Skeletal muscle cell (primary cell): ENCODE data around the gene CACNB4.
"Not testable (repeated sequence)": the region's sequence is repeated elsewhere in the genome, so short reads cannot be mapped to it uniquely, and the experiment has no call there.

Source experiments
- DNase-seq: peaks from one replicate; pipeline ENCODE4 v3.0.0-alpha.2; 2010; ENCODE audit warnings: low read depth
- H3K4me3 ChIP-seq: 2 replicates; pipeline ENCODE4 v1.5.1; 2011; ENCODE audit warnings: low read depth, mild to moderate bottlenecking, control low read depth, low read length, moderate library complexity

Gene CACNB4

GRCh38 chr2:151961558-151961957, 137.3 kb downstream of the CACNB4 start:
- no peak for DNase-seq
- H3K4me3 ChIP-seq, result no peak overlapping the region

- H3K4me3 ChIP-seq, result no peak overlapping the region
- DNase-seq, result no peak
Observed at GRCh38 chr2:151959238-151959637, 139.6 kb downstream of the CACNB4 start.

GRCh38 chr2:151953467-151953866, 145.4 kb downstream of the CACNB4 start:
- H3K4me3 ChIP-seq, result no peak overlapping the region
- DNase-seq, result no peak

- H3K4me3 ChIP-seq, result no peak overlapping the region
- DNase-seq, result no peak
Observed at GRCh38 chr2:151952691-151953456, 146.0 kb downstream of the CACNB4 start.

DNA sequence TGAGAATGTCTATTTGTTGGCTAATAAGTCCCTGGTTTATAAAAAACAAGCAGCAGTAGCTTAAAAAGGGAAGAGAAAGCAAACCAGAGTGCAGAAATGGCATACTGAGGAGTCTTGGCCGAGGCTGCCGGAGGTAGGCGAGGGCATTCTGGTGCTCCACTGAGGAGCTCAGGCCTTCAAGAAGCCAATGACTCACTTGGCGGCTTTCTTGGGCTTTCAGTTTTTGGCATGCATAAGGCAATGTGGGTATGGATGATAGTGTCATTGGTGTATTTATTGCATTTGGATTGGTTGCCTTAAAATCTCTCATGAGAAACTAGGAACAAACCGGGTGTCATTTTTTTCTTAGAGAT, 151.1 kb downstream of the CACNB4 start:
- DNase-seq, result no peak
- H3K4me3 ChIP-seq, result no peak overlapping the region

- H3K4me3 ChIP-seq, result no peak overlapping the region
- DNase-seq, result no peak
Observed at GRCh38 chr2:151946899-151947812, 151.7 kb downstream of the CACNB4 start.

- no peak for DNase-seq
- H3K4me3 ChIP-seq, result no peak overlapping the region
Observed at GRCh38 chr2:151946250-151946884, 152.5 kb downstream of the CACNB4 start.

DNA sequence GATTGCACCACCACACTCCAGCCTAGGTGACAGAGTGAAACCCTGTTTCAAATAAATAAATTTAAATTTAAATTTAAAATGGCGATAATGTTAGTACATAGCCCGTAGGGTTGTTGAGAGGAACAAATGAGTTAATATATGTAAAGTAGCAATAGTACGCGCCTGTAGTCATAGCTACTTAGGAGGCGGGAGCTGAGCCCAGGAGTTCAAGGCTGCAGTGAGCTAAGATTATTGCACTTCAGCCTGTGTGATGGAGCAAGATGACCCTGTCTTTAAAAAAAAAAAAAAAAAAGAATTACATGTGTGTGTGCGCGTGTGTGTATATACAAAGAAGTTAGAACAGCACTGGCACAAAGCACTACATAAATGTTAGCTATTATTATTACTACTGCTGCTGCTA, 153.2 kb downstream of the CACNB4 start:
- DNase-seq, result no peak
- no peak overlapping the region for H3K4me3 ChIP-seq

DNA sequence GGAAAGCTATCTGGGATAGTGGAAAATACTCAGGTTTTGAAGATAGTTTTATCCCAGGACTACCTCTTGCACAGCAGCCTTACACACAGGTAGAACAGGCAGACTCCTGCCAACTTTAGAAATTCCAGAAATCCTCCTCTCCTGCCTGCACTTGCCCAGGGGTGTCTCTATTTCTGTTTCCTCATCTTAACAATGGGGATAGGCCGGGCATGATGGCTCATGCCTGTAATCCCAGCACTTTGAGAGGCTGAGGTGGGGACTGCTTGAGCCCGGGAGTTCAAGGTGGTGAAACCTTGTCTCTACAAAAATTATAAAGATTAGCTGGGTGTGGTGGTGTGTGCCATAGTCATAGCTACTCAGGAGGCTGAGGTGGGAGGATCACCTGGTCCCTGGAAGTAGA, 153.7 kb downstream of the CACNB4 start:
- DNase-seq, result no peak
- H3K4me3 ChIP-seq, result no peak overlapping the region

DNA sequence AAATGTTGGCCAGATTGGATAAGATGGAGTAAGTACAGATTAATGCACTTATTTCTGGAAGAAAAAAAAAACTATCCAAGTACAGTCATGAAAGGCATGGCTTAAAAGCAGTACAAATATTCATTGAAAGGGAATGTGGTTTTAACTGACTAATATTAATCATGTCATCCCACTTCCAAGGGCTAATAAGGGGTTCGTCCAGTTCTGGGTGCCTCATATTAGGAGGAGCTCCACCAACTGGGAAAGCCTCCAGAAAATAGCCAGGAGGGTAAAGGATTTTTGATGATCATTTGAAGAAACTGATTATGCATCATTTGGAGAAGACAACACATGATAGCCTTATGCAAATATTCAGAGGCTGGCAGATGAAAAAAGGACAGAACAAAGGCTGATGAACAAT, 155.4 kb downstream of the CACNB4 start:
- no peak overlapping the region for H3K4me3 ChIP-seq
- no peak for DNase-seq

GRCh38 chr2:151942540-151943205, 156.2 kb downstream of the CACNB4 start:
- DNase-seq, H3K4me3 ChIP-seq: not testable (repeated sequence)

GRCh38 chr2:151937966-151938365, 160.9 kb downstream of the CACNB4 start:
- no peak for DNase-seq
- no peak overlapping the region for H3K4me3 ChIP-seq

- no peak overlapping the region for H3K4me3 ChIP-seq
- DNase-seq, result no peak
Observed at GRCh38 chr2:151936626-151937025, 162.2 kb downstream of the CACNB4 start.

- no peak for DNase-seq
- H3K4me3 ChIP-seq, result no peak overlapping the region
Observed at GRCh38 chr2:151933266-151933804, 165.5 kb downstream of the CACNB4 start.

DNA sequence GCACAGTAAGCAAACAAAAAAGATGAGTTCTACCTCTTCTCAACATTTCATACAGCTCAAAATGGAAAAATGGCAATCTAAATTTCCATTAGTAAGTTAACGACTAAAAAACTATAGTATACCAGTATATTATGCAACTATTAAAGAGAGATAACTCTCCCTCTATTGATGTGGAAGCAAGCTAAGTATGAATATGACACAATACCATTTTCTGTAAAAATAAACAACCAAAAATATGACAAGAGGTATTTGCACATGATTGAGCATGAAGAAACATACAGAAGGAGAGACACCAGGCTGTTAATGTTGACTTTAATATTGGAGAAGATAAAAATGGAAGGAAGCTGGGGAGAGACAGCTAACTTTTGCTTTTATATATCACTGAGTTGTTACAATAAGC, 167.1 kb downstream of the CACNB4 start:
- H3K4me3 ChIP-seq, result no peak overlapping the region
- no peak for DNase-seq

GRCh38 chr2:151931030-151931611, 167.7 kb downstream of the CACNB4 start:
- no peak for DNase-seq
- H3K4me3 ChIP-seq, result no peak overlapping the region

- no peak overlapping the region for H3K4me3 ChIP-seq
- DNase-seq, result no peak
Observed at GRCh38 chr2:151930042-151930441, 168.8 kb downstream of the CACNB4 start.

DNA sequence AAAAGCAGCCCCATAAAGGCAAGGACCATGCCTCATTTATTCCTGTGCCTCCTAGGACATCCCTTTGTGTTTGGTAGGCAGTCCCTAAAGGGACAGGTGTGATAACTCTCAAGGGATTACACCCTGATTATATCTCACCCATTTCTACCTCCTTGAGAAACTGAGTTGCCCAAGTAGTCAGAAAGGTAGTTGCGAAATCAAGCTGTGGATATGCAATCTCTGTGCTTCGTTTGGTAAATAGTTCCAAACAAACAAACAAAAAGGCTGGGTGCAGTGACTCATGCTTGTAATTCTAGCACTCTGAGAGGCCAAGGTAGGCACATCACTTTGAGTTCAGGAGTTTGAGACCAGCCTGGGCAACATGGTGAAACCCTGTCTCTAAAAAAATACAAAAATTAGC, 170.5 kb downstream of the CACNB4 start:
- no peak for DNase-seq
- H3K4me3 ChIP-seq, result no peak overlapping the region

- DNase-seq, result no peak
- H3K4me3 ChIP-seq, result no peak overlapping the region
Observed at GRCh38 chr2:151927501-151928221, 171.2 kb downstream of the CACNB4 start.
